NCI-H524 (cell line): ENCODE data around the gene SGIP1.

Source experiments
- DNase-seq, 2 experiments: peaks; one replicate each; lab custom pipeline; 2025; lab: John Stamatoyannopoulos, UW

SGIP1 gene

DNA sequence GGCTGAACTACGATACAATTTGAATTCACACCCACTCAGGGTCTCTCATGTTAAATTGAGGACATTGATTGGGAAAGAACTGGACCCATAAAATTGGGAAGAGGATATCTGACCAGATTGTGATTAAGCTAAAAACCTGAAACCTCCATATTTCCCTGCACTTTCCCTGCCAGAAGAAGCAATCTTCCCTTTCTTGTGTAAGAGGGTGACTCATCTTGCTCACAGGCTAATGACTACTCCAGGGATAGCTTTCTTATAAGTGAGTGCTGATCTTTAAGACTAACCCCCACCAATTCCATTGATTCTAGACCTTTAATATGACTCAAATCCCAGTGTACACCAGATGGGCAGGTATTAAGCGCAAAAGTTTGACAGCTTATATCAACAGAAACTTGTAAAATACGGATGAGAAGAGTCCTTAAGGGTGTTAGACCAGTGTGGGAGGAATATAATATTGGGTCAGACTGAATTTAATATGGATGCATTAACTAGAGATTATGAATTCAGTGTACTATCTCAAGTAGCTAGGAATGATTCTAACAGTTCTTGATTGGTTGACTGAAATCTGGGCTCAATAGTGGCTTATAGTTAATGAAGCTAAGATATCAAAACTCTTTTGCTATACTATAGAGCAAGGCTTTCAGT, 12.1 kb upstream of the SGIP1 start:
- DNase-seq: peak; percentile 96 to 98

DNA sequence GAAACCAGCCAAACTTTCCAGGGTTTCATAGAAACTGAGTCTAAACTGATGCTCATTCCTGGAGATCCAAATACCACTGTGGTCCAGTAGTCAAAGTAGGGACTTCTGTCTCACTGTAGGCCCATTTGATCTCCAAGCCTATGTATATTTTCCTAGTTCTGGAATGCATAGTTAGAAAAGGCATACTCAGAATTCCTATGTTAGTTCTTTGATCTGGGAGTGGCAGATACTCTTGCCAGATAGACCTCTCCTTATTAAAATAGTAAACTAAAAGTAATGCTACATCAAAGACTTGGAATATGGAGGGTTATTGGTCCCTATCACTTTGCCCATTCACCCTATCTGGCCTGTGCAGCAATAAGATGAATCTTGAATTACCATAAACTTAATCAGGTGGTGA, 10.4 kb upstream of the SGIP1 start:
- no peak for DNase-seq

DNA sequence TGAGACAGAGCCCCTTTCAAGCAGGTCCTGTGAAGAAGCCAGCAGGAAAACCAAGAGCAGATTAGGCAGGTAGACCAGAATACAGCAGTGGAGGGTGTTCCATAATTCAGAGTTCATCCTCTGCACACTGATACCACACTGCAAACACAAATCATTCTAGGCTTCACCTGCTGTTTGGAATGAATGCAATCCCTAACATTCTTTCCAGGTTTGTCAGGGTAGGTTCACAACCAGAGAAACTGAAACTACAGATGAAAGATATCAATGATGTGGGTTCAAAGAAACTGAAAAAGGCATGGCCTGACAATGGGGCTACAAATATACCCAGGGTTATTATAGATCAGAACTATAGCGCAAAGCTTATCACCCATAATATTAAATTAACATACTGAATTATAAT, 8.9 kb upstream of the SGIP1 start:
- DNase-seq: no peak

DNA sequence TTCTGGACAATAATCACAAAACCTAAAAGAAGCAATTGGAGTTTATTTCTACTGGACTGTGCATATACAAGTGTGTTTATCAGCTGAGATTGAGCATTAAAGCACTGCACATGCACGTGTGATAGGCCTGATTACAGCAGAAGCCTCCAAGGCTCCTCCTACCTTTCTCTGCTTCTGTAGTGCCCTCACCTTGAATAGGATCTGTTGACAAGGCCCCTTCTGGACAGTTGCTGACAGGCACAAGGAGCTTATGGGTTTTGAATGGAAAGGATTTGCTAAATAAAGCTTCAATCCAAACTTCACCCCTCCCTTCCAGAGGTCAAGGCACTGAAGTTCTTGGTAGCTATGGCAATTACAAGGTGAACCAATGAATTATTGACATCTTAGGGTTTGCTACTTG, 7.9 kb upstream of the SGIP1 start:
- DNase-seq: peak; percentile 30 to 38

DNA sequence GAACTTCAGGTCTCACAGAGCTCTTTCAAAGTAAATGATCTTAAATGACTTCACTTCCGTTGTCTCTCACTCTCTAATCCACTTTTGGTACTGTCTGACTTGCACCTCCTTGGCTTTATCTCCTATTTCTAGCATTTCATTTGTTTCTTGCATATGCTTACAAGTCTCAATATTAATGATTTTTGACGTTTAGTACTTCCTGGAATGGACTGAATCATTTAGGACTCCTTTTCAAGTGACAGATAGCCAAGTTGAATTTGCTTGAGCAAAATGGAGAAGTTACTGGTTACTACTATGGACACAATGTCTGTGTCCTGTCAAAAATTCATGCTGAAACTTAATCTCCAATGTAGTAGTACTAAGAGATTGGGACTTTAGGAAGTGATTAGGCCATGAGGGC, 7.0 kb upstream of the SGIP1 start:
- DNase-seq: no peak

DNA sequence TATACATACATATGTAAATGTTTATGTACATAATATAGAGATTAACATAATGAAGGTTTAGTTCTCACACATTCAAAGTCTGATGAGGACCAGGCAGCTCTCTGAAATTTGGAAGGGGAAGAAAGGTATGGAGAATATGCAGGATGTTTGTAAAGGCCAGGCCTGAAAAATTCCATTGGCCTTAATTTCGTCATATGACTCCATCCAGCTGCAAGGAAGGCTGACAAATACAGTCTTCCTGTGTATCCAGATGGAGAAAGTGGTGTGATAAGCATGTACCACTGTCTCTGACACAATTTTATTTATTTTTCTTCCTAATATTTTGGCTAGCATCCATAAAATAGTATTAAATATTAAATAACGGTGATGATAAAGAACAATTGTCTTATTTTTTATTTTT, 6.3 kb upstream of the SGIP1 start:
- DNase-seq: no peak

DNA sequence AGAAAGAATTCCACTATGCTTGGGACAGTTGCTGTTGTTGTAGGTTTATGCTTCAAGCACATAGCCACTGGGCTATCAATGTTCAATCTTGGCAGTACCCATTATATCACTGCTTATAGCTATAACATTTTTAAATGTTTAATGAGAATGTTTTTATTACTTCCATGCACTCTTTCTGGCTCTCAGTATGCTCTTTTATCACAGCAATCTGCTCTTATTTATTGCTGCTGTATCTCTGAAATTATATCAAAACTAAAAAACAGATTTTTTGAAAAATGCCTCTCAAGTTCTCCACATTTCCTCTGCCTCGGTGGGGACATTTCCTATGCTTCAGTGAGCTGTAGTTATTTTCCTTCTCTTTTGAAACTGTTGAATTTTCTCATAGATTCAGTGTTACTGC, 5.4 kb upstream of the SGIP1 start:
- DNase-seq: no peak

DNA sequence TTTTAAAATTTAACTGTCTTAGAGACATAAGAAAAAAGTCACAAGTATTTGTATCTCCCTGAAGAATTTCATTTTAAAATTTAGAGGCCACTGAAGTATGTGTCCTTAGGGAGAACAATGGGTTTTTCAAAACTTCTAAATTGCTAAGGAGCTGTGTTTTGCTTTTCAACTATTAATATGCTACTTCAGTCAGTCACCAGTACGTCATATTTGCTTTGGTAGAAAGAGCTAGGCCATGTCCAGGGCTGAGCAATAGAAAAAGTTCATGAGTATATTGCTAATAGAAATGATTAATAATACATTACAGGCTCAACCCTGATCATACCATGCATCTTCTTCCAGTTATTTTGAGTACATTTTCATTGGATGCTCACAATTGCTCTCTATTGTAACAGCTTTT, 1.7 kb upstream of the SGIP1 start:
- no peak for DNase-seq

DNA sequence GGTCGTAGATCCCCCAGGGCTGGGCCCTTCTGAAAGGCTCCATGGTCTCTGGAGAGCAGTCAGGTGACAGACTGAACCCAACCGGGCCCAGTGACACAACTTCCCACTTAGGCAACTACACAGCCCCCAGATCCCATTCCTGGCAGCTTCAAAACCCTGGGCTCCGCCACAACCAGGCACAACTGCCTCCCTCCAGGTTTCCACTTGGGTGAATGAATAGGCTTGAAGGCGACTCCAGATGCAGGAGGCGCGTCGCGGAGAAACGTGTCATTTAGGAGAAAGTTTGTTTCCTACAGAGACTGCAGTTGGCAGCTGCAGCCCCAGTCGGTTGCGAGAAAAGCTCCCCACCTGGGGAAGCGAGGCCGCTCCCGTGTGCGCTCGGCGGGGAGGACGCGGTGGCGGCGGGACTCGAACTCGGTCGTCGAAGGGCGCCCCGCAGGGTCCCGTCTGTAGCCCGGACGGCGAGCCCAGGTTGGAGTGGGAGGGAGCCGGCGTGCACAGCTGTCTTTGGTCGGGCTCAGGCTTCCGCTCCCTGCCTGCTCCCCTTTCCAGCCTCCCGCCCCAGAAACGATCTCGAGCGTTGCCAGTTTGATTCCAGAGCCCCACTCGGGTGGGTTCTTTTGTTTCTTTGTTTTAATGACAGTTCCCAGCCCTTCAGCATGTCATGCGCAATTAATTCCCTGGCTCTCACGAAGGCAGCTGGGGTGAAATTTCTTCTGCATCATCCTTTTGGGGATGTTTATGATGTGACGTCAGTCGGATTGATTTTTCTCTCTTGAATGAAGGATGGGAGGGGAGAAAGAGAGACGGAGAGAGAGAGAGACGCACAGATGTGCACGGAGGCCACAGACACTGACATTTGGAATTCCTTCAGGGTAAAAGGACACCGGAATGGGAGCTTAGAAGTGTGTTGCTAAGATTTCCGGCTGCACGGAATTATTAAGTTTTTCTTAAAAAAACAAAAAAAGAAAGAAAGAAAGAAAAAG, 862 bp upstream of the SGIP1 start:
- peak in 1 of 2 experiments; percentile 39 for DNase-seq

DNA sequence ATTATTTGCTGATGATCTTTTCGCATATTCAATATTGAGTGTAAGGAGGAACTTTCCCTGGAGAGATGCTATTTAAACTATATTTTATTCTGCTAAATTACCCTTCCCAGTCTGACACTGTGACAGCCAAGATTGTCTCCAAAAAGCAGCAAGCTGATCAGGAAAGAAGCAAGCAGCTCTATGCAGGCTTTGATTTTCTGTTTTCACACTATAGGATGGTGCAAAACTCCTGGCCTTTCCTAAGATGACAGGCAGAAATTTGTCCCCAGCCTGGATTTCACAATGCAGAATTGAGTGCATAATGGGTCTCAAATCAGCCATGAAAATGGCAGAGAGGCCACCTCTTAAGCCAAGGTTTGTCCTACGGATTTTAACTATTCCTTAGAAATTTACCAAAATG, 1.1 kb downstream of the SGIP1 start:
- no peak for DNase-seq

DNA sequence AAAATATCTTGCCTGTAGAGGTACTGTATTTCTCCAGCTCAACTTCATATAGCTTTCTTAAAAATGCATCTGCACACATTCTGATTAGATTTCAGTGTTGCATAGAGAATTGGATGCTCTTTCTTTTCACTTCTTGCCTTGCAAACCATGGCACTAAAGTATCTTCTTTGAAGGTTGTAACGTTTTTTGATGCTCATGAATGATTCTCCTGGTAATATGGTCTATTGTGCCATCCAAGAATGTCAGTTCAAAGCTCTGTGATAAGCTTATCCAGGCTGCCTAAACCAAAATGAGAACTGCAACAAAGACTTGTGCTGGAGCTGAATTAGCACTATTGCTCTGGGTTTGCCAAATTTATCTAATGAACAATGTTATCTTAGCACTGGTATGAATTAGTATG, 1.9 kb downstream of the SGIP1 start:
- DNase-seq: no peak

DNA sequence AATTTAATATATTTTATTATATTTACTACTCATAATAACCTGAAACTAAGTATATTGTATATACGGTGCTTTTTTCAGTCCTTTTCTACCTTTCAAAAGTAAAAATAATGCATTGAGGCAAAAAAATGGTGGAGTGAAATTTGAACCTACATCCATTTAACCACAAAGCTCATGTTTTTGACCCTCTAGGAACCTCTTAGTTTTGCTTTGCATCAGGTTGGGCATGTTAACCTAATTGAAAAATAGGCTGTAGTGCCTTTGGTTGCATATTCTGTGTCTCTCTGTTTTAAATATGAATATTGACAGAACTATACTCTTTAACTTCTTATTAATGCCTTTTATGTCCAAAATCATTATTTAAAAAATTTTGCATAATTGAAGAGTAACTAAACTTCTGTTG, 3.8 kb downstream of the SGIP1 start:
- DNase-seq: no peak

DNA sequence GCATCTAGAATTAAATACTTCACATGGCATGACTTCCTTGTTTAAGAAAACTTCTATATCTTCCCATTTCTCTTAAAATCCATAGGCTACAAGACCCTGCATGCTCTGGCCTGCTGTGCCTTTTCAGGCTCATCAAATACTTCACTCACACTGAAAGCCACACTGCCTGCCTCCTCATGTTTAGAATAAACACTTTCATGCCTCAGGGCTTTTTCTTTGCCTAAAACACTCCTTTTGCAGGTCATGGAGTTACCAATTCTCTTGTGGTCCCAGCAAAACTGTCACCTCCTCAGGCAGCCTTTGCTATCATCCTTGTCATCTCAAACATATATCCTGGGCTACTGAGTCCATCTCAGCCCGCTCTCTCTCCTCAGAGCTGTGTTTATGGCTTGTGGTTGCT, 5.5 kb downstream of the SGIP1 start:
- no peak for DNase-seq

DNA sequence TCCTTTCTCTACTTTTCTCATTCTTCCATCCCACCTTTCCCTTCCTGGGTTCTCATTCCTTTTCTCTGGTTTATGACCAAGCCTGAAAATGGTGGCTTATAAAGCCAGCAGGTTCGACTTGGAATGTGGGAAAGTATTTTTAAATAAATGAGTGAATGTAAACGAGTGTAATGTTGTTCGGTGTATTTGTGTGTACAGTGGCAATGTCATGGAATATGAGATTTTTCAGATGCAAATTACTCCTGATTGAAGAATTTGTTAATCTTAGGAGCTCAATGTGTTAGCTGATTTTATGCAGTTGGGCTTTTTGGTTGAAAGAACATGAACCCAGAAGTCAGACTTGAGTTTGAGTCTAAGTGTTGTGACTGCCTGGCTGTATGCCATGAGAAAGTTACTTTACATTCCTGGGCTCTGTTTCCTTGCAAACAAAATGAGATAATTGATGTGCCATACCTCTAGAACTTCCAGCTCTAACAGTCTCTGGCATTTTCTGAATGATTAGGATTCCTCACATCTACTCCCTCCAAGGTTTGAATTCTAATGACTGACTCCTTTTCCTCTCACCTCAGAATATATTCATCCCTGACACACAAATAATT, 6.6 kb downstream of the SGIP1 start:
- no peak for DNase-seq

DNA sequence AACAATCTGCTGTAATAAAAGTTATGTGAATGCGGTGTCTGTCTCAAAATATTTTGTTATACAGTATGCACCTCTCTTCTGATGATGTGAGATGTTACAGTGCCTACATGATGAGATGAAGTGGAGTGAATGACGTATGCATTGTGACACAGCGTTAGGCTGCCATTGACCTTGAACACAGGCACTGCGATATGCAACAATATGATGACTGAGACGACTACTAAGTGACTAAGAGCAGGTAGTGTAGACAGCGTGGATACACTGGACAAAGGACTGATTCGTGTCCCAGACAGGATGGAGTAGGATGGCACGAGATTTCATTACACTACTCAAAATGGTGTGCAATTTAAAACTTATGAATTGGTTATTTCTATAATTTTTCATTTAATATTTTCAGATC, 8.4 kb downstream of the SGIP1 start:
- no peak for DNase-seq

DNA sequence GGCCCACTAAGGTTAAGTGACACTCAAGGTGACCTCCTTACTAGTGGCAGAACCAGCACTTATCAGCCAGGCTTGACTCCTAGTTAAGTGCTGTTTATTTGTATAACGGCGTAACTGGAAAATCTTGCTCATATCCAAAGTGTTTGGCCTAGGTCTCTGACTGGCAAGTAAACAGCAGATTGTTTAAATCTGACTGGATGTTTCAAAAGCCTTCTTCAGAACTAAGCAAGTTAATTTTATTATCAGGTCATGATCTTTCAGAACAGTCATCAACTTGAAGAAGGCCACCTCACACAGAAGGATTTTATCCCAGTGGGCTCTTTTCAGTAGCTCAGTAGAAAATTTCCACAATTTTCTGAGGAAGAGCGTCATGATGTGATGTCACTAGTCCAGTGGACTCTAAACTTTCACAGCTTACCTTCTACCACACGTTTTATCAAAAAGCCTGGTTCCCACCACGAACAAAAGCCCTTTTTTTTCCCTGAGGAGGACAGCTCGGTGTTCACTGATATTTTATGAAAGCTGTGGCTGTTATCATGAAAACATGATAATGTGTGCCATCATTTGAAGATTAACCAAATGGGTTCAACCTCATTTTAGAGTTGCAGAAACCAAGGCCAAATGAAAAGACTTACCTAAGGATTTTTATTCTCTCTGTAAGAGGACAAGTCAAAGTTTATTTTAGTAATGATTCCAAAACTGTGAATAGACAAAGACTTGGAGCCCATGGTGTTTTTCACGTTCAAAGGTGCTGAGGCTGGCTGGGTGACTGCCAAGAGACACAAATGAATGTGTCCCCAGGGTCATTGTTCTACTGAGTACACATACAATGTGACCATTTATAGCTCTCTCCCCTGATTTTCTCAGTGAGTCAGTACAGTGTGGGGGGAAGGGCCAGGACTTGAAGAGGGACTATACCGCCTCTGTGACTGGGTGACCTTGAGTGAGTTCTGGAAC, 9.1 kb downstream of the SGIP1 start:
- DNase-seq: no peak

DNA sequence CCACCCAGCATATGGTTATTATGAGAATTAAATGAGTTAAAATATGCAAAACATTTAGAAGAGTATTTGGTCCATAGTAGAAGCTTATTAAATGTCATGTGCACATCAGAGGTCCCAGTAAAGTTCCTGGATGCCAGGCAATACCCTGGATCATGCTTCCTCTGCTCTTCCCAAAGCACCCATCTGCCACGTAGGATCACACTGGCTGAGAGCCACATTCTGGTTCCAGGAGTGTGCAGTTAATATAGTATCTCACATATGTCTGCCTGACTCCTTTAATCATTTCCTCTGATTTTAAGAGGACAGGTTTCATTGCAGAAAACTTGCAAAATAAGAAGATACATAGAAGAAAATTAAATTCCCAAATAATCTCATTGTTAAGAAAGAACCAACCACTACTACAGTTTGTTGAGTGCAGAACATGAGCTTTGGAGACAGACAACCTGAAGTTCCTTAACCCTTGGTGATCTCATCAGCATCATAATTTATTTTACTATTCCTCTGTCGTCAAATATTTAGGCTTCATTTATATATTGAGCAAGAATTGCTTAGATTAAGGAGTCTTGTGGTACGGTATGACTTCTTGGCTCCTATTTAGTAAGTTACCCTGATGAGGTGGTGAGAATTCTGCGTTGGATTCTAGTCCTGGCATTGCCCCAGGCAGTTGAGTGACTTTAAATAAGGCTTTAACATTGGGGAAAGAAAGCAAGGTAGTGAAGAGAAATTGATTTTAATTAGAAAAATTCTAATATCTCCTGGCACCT, 12.3 kb downstream of the SGIP1 start:
- peak in 1 of 2 experiments; percentile 58 for DNase-seq

DNA sequence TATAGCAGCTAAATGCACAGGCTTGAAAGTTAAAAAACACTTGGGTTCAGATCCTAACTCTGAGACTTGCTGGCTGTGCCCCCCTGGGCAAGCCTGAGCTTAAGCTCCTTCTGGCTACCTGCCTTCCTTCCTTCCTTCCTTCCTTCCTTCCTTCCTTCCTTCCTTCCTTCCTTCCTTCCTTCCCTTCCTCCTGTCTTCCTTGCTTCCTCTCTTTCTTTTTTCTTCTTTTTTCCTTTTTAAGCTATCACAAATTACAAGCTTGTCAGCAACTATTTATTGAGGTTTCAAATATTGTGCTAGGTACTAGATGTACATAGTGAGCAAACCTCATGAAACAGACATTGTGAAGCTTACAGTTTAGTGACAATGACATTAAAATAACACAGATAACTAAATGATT, 15.1 kb downstream of the SGIP1 start:
- no peak for DNase-seq

DNA sequence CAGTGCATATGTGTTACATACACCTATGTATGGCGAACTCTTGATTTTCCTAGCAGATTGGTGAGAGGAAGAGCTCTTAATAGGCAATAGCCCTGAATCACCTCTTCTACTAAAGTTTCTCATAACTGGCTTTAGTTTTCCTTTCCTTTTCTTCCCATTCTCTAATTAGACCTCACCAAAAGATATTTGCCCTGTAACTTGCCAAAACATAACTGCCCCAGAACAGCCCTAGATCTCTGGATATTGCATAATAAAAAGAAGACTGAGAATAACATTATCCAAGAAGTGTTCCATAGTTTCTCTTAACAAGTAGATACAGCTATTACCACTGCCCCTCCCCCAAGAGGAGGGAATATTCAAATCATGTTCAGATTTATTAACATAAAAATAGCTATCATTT, 16.3 kb downstream of the SGIP1 start:
- DNase-seq: no peak

DNA sequence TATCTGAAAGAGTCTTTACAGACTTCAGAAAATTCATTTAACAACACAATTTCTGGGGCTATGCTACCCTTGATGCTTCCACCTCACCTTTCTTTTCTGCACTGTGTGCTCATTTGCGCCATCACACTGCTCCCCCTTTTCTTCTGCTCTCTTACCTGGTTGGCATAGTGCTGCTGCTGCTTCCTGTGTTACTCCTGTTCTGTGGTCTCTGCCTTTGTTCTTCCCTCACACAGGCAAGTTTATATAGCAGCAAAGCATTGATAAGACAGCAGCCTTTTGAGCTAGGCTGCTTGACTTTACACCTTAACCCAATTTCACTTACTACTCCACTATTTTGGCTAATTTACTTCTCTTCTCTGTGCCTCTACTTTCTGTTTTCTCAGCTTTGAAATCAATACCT, 18.3 kb downstream of the SGIP1 start:
- DNase-seq: no peak

DNA sequence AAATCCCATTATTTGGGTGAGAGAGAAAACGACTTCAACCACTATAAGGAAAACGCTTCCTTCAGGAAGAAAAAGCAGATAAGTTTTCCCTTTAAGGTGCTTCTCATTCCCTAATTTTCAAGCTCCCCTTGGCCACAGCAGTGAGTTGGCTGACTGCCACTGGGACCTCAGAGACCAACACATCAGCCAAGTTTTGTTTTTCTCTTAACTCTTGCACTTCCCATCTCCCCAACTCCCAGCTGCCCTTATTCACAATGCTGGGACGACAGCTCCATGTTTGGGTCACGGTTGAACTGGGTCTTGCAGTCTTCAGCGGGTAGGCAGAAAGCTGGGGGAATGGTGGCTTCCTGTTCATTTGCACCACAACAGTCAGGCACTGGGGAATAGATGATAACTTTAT, 18.9 kb downstream of the SGIP1 start:
- no peak for DNase-seq
